Karpas-422 (cell line): ENCODE measurements around the gene FBXL15. TPM values are rescaled to one million over a fixed set of nuclear protein-coding genes. Genes with fewer than 3 reads are reported as not detected.
A peak's percentile ranks its signal among the peaks of the same experiment; 100 is the strongest.

Experiments used
- DNase-seq: peaks from one replicate; pipeline ENCODE4 v3.0.0-alpha.2; 2015
- H2AFZ ChIP-seq: fragments of 200-600 bp; sonication (generic); 2 replicates; pipeline ENCODE4 v1.6.1; 2014; ENCODE audit warnings: antibody characterized with exemption, low read length, mixed read lengths
- H3K27ac ChIP-seq: fragments of 200-600 bp; sonication (generic); 2 replicates; pipeline ENCODE4 v1.5.1; 2014; ENCODE audit warnings: mild to moderate bottlenecking, low read length, moderate library complexity
- H3K27me3 ChIP-seq: fragments of 200-600 bp; sonication (generic); 2 replicates; pipeline ENCODE4 v1.6.1; 2014; ENCODE audit warnings: low read length, mixed read lengths
- H3K36me3 ChIP-seq: fragments of 200-600 bp; sonication (generic); 2 replicates; pipeline ENCODE4 v1.6.1; 2014; ENCODE audit warnings: low read length, mixed read lengths; ENCODE audit not compliant: insufficient read depth
- H3K4me1 ChIP-seq: fragments of 200-600 bp; sonication (generic); 2 replicates; pipeline ENCODE4 v1.6.1; 2014; ENCODE audit warnings: mild to moderate bottlenecking, low read length, mixed read lengths
- H3K4me2 ChIP-seq: fragments of 200-600 bp; sonication (generic); 2 replicates; pipeline ENCODE4 v1.6.1; 2014; ENCODE audit warnings: low read length, low read depth, mild to moderate bottlenecking; ENCODE audit not compliant: poor library complexity, severe bottlenecking
- H3K4me3 ChIP-seq: fragments of 200-600 bp; sonication (generic); 2 replicates; pipeline ENCODE4 v1.5.1; 2014; ENCODE audit warnings: mild to moderate bottlenecking, antibody characterized with exemption, low read length, mixed read lengths
- H3K79me2 ChIP-seq: fragments of 200-600 bp; sonication (generic); 2 replicates; pipeline ENCODE4 v1.6.1; 2014; ENCODE audit warnings: mild to moderate bottlenecking, low read length, mixed read lengths
- H3K9ac ChIP-seq: fragments of 200-600 bp; sonication (generic); 2 replicates; pipeline ENCODE4 v1.6.0; 2014; ENCODE audit warnings: low read length
- H3K9me2 ChIP-seq: fragments of 200-600 bp; sonication (generic), shearing (Covaris generic); replicated peaks from 2 replicates; pipeline ENCODE4 v1.6.0; 2014; ENCODE audit warnings: mild to moderate bottlenecking, low read length, moderate library complexity; ENCODE audit not compliant: insufficient read depth
- H3K9me3 ChIP-seq: fragments of 300-700, 200-600 bp; sonication (generic); 2 replicates; pipeline ENCODE4 v1.6.1; 2014; ENCODE audit warnings: low read length, mixed read lengths
- H4K20me1 ChIP-seq: fragments of 200-600 bp; sonication (generic); 2 replicates; pipeline ENCODE4 v1.6.1; 2014; ENCODE audit warnings: mild to moderate bottlenecking, antibody characterized with exemption, low read length, low read depth; ENCODE audit not compliant: insufficient read depth
- total RNA-seq: library from RNA; depleted of rRNA; stranded (reverse); fragments of >200 nt; shearing (Covaris generic); gene quantifications from 2 replicates; pipeline ENCODE4 v1.2.3, GENCODE V29; 2014; ENCODE audit warnings: low replicate concordance

FBXL15 gene
- total RNA-seq, 1 experiment from 2014 or later = 2.4 TPM

GRCh38 chr10:102412293-102412692 lies 8.3 kb upstream of the FBXL15 start:
- Histone ChIP-seq H3K4me2 (no peak overlapping the region), H4K20me1 (no peaks in the 10 kb centered on the region), H3K4me1 (peaks cover 9% of the 10 kb centered on the region), H2AFZ (no peak overlapping the region), H3K9me2 (no peaks in the 10 kb centered on the region), H3K27ac (no peak overlapping the region), H3K9ac (no peak overlapping the region), H3K4me3 (no peak overlapping the region), H3K9me3 (no peaks in the 10 kb centered on the region), H3K27me3 (no peaks in the 10 kb centered on the region), H3K79me2 (no peaks in the 10 kb centered on the region), H3K36me3 (no peaks in the 10 kb centered on the region)
- no peak for DNase-seq

DNA sequence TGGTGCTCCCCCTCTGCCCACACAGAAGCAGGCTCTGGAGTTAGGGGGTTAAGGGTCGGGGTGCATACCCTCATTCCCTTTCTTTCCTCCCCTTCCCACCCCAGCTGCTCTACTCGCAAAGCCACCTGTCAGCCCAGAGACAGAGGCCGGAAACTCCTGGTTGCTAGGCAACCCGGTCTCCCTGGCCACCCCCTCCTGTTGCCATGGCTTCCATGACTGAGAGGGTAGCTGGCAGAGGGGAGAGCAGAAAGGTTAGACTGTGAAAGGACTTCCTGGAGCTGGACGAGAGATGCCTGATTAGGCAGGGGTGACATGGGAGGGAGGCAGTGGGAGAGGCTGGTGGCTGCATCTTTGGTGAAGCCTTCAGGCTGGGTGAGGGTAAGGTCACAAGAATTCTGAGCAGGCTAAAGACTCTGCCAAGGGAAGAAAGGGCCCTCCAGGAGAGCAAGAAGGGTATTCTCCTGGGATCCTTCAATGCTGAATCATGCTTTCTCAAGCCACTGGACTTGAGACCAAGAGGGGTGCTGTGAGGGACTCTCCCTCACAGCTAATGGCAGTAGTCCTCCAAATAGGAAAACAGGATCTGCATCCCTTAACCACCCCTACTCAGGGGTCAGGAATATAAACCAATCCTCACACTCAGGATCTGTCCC lies 7.5 kb upstream of the FBXL15 start:
- no peaks in the 10 kb centered on the region for H3K79me2 ChIP-seq
- no peaks in the 10 kb centered on the region for H3K9me3 ChIP-seq
- H3K4me2 ChIP-seq = no peak overlapping the region
- no peak overlapping the region for H2AFZ ChIP-seq
- H4K20me1 ChIP-seq = no peaks in the 10 kb centered on the region
- H3K36me3 ChIP-seq = no peaks in the 10 kb centered on the region
- no peak overlapping the region for H3K27ac ChIP-seq
- H3K9me2 ChIP-seq = no peaks in the 10 kb centered on the region
- H3K27me3 ChIP-seq = no peaks in the 10 kb centered on the region
- peaks cover 9% of the 10 kb centered on the region for H3K4me1 ChIP-seq
- H3K4me3 ChIP-seq = no peak overlapping the region
- peak; percentile 74 for DNase-seq
- H3K9ac ChIP-seq = no peak overlapping the region

DNA sequence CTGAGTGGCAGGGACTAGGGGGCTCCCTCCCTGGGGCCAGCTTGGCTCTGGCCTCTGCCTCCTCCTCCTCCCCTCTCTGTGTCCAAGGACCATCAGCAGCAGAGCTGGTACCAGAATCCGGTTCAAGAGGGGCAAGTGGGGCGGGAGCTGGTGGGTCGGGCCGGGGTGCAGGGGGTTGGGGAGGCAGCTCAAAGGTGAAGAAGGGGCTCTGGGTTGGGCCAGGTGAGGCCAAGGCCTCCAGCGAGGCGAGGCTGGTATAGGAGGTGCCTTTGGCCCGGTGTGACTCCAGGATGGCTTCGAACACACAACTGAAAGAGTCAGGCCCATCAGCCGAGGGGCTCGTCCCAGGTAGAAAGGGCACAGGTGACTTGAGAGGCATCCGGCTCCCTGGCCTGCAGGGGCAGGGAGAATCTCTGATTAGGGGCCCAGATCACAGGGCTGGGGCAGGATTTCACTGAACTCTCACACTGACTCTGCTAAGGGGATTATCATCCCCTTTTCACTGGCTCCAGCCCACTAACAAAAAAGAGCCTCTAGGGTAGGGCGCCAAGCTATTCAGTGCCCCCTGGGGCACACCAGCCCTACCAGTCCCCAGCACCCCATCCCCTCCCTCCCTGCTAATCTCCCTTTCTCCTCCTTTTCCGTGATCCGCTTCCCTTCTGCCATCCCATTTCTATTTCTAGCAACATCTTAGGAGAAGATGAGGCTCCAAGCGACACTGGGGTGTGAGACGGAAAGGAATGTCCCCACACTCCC lies 6.7 kb upstream of the FBXL15 start:
- no peak for DNase-seq
- no peaks in the 10 kb centered on the region for H3K9me2 ChIP-seq

GRCh38 chr10:102414749-102415148 lies 5.9 kb upstream of the FBXL15 start:
- Histone ChIP-seq H3K4me2 (no peak overlapping the region), H3K9me3 (no peaks in the 10 kb centered on the region), H4K20me1 (no peaks in the 10 kb centered on the region), H3K36me3 (no peaks in the 10 kb centered on the region), H3K27ac (no peak overlapping the region), H3K9ac (no peak overlapping the region), H3K4me1 (peaks cover 13% of the 10 kb centered on the region), H3K9me2 (no peaks in the 10 kb centered on the region), H3K27me3 (no peaks in the 10 kb centered on the region), H2AFZ (no peak overlapping the region), H3K4me3 (no peak overlapping the region), H3K79me2 (no peaks in the 10 kb centered on the region)
- DNase-seq = no peak

More for the DNA sequence above, 6.7 kb upstream of the FBXL15 start:
- Histone ChIP-seq H4K20me1 (no peaks in the 10 kb centered on the region), H3K4me1 (peaks cover 9% of the 10 kb centered on the region), H3K9me3 (no peaks in the 10 kb centered on the region), H3K9ac (no peak overlapping the region), H3K36me3 (no peaks in the 10 kb centered on the region), H2AFZ (no peak overlapping the region), H3K79me2 (no peaks in the 10 kb centered on the region), H3K4me2 (no peak overlapping the region), H3K4me3 (no peak overlapping the region), H3K27ac (no peak overlapping the region), H3K27me3 (no peaks in the 10 kb centered on the region)

- no peaks in the 10 kb centered on the region for H3K79me2 ChIP-seq
- H3K27me3 ChIP-seq = no peaks in the 10 kb centered on the region
- H3K4me1 ChIP-seq = peaks cover 13% of the 10 kb centered on the region
- H4K20me1 ChIP-seq = no peaks in the 10 kb centered on the region
- H3K36me3 ChIP-seq = no peaks in the 10 kb centered on the region
- no peaks in the 10 kb centered on the region for H3K9me2 ChIP-seq
- no peak overlapping the region for H2AFZ ChIP-seq
- H3K9me3 ChIP-seq = no peaks in the 10 kb centered on the region
- no peak overlapping the region for H3K4me3 ChIP-seq
- H3K9ac ChIP-seq = no peak overlapping the region
- no peak overlapping the region for H3K4me2 ChIP-seq
- H3K27ac ChIP-seq = no peak overlapping the region
- no peak for DNase-seq
Measured at GRCh38 chr10:102416283-102416682, 4.4 kb upstream of the FBXL15 start.

GRCh38 chr10:102416695-102417094 lies 3.9 kb upstream of the FBXL15 start:
- DNase-seq = no peak
- H3K9me2 ChIP-seq = no peaks in the 10 kb centered on the region

DNA sequence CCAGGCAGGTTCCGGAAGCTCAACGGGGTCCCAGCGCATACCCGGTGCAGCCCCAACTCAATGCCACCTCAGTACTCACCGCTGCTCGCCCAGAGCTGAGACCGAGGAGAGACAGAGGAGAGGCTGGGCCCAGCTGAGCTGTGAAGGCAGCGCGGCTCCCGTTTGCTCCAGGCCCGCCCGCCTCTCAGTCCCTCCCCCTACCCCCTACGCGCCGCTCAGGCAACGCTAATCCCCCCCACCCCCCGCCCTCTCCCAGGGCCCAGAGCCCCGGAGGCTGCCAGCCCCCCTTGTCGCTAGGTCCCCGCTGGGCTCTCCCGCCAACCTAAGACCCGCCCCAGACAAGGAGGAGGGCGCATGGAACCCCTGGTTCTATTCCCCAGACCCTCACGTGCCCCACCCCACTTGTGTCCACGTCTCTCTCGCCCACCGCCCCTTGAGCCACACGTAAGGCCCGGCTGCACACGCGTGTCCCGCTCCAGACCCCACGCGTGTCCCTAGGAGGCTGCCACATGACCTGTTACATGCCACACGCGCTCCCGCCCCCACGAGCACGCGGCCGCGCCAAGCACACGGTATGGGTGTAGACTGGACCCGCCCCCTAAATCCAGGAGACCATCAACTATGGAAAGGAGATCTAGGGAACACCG lies 1.9 kb upstream of the FBXL15 start, which contains the start of gene PSD:
PSD (minus strand) TSS at position 164 of the 647 bp plus-strand sequence. CDS start 1,747 bp downstream, outside the sequence.
- peak within 1 kb of the TSS; percentile 78 for H3K4me3 ChIP-seq
- no peaks in the 10 kb centered on the region for H3K79me2 ChIP-seq
- no peak within 1 kb of the TSS for H2AFZ ChIP-seq
- peak within 1 kb of the TSS; percentile 80 for H3K4me2 ChIP-seq
- H3K36me3 ChIP-seq = no peaks in the 10 kb centered on the region
- H4K20me1 ChIP-seq = no peaks in the 10 kb centered on the region
- no peaks in the 10 kb centered on the region for H3K9me2 ChIP-seq
- no peak for DNase-seq
- H3K4me1 ChIP-seq = peaks cover 12% of the 10 kb centered on the region
- H3K27ac ChIP-seq = no peak within 1 kb of the TSS
- no peaks in the 10 kb centered on the region for H3K9me3 ChIP-seq
- H3K9ac ChIP-seq = peak within 1 kb of the TSS; percentile 72
- H3K27me3 ChIP-seq = no peaks in the 10 kb centered on the region

More at GRCh38 chr10:102416695-102417094, 3.9 kb upstream of the FBXL15 start:
- Histone ChIP-seq H3K9me3 (no peaks in the 10 kb centered on the region), H4K20me1 (no peaks in the 10 kb centered on the region), H3K4me1 (peaks cover 15% of the 10 kb centered on the region), H3K27me3 (no peaks in the 10 kb centered on the region), H2AFZ (no peak overlapping the region), H3K4me2 (no peak overlapping the region), H3K9ac (no peak overlapping the region), H3K36me3 (no peaks in the 10 kb centered on the region), H3K4me3 (no peak overlapping the region), H3K79me2 (no peaks in the 10 kb centered on the region), H3K27ac (no peak overlapping the region)
